Measurements from ENCODE around the gene SUOX. TPM values are rescaled to one million over a fixed set of nuclear protein-coding genes. Genes with fewer than 3 reads are reported as not detected.
A peak's percentile ranks its signal among the peaks of the same experiment; 100 is the strongest.

Gene SUOX
- total and polyA plus RNA-seq, 4 donors, result 17.3 to 39.3 (median 33.0) TPM

- WGBS, result under 1% methylated on average over 45 of the region's 45 CpGs
- peak; percentile 66 for TF ChIP-seq SP1 (IDR thresholded peaks at IDR 0.05)
- TF ChIP-seq FOXA1 (IDR thresholded peaks at IDR 0.05), result no peak
- peak in 1 of 2 donors; percentile 31 for TF ChIP-seq JUND (IDR thresholded peaks at IDR 0.05)
- TF ChIP-seq TAF1 (conservative IDR thresholded peaks at IDR 0.05), result peak; percentile 27
- TF ChIP-seq NR2F2 (IDR thresholded peaks at IDR 0.05), result peak; percentile 7
- TF ChIP-seq HNF4A (conservative IDR thresholded peaks at IDR 0.05), result peak; percentile 59 to 69
- TF ChIP-seq RAD21 (IDR thresholded peaks at IDR 0.05), result peak; percentile 4 to 14
- TF ChIP-seq, protein P1, sequence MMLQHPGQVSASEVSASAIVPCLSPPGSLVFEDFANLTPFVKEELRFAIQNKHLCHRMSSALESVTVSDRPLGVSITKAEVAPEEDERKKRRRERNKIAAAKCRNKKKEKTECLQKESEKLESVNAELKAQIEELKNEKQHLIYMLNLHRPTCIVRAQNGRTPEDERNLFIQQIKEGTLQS (IDR thresholded peaks at IDR 0.05), result no peak
- peak in 1 of 2 donors; percentile 19 for TF ChIP-seq RXRA (IDR thresholded peaks at IDR 0.05)
- H3K9ac ChIP-seq (ENCODE audit: low read depth in 1 of 2, low read length in 2 of 2), result peak within 1 kb of the TSS; percentile 65 to 80
Observed at GRCh38 chr12:55966408-55967281, 30.4 kb upstream of the SUOX start, which contains the start of gene CDK2. Gene CDK2, plus strand, starts transcription at chr12:55966830. Its CDS starts 179 bp downstream, at chr12:55967009.

DNA sequence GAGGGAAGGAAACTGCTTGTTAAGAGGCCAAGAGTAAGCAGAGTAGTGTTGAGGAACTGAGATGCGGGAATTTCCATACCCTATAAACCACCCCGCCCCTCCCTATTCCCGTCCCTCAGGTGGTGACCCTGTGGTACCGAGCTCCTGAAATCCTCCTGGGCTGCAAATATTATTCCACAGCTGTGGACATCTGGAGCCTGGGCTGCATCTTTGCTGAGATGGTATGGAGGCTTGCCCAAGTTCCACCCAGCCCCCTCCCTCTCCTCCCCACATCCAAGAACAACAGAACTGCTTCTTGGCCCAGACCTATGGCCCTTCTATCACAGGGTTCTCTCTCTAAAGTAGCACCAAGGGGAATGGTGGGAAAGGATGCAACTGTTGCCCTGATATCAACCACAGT, 27.7 kb upstream of the SUOX start:
- no peak for DNase-seq (ENCODE audit: low spot score)
- Histone ChIP-seq H3K9ac (ENCODE audit: low read depth in 1 of 2, low read length in 2 of 2) (no peak overlapping the region), H3K36me3 (ENCODE audit: control insufficient read depth in 4 of 4, insufficient read depth in 3 of 4, low read depth in 1 of 4, low read length in 3 of 4) (peaks cover 0 to 4% (median 0%) of the 10 kb centered on the region in 4 donors), H3K9me3 (ENCODE audit: control insufficient read depth in 4 of 4, low read length in 3 of 4) (no peaks in the 10 kb centered on the region), H3K27me3 (ENCODE audit: control insufficient read depth in 4 of 4, insufficient read depth in 4 of 4, low read length in 3 of 4) (no peaks in the 10 kb centered on the region), H3K4me3 (ENCODE audit: low read depth in 1 of 3, low read length in 3 of 3) (no peak overlapping the region), H3K4me1 (ENCODE audit: control insufficient read depth in 4 of 4, insufficient read depth in 4 of 4, low read length in 3 of 4) (peaks cover 10 to 30% (median 20%) of the 10 kb centered on the region in 4 donors), H3K27ac (ENCODE audit: low read depth in 1 of 2, low read length in 2 of 2) (no peak overlapping the region)
- TF ChIP-seq HNF4G (IDR thresholded peaks at IDR 0.05), result no peak
- TF ChIP-seq NR2F2 (IDR thresholded peaks at IDR 0.05), result no peak
- TF ChIP-seq FOXA2 (IDR thresholded peaks at IDR 0.05), result no peak
- no peak for TF ChIP-seq GABPA (IDR thresholded peaks at IDR 0.05 in 1 of 2, conservative IDR thresholded peaks at IDR 0.05 in 1 of 2)
- no peak for TF ChIP-seq SP1 (IDR thresholded peaks at IDR 0.05)
- TF ChIP-seq MAX (IDR thresholded peaks at IDR 0.05), result no peak
- no peak for TF ChIP-seq REST (IDR thresholded peaks at IDR 0.05)
- TF ChIP-seq, protein P1 (IDR thresholded peaks at IDR 0.05), result no peak
- TF ChIP-seq ZBTB33 (IDR thresholded peaks at IDR 0.05), result no peak
- 95% methylated on average over 4 of the region's 4 CpGs for WGBS

More at GRCh38 chr12:55966408-55967281, 30.4 kb upstream of the SUOX start, which contains the start of gene CDK2:
- peaks cover 0 to 4% (median 0%) of the 10 kb centered on the region in 4 donors for H3K36me3 ChIP-seq (ENCODE audit: control insufficient read depth in 4 of 4, insufficient read depth in 3 of 4, low read depth in 1 of 4, low read length in 3 of 4)
- peaks cover 7 to 17% (median 11%) of the 10 kb centered on the region in 4 donors for H3K4me1 ChIP-seq (ENCODE audit: control insufficient read depth in 4 of 4, insufficient read depth in 4 of 4, low read length in 3 of 4)
- DNase-seq (ENCODE audit: low spot score), result peak; percentile 95
- no peaks in the 10 kb centered on the region for H3K27me3 ChIP-seq (ENCODE audit: control insufficient read depth in 4 of 4, insufficient read depth in 4 of 4, low read length in 3 of 4)
- H3K27ac ChIP-seq (ENCODE audit: low read depth in 1 of 2, low read length in 2 of 2), result peak within 1 kb of the TSS; percentile 65 to 86
- no peaks in the 10 kb centered on the region for H3K9me3 ChIP-seq (ENCODE audit: control insufficient read depth in 4 of 4, low read length in 3 of 4)
- peak within 1 kb of the TSS; percentile 62 to 88 (median 64) for H3K4me3 ChIP-seq (ENCODE audit: low read depth in 1 of 3, low read length in 3 of 3)

All from liver (tissue), 9 donors.